Stimulated activated CD4-positive, alpha-beta T cell treated with anti-CD3 and anti-CD28 coated beads, Interleukin-2, amount 100 ng/mL, for 24 hours (primary cell): ENCODE measurements around the gene RRAGC.

Experiments used
- DNase-seq, 2 donors: peaks; one replicate each; pipeline ENCODE4 v3.0.0-alpha.2; 2020

Gene RRAGC, protein sequence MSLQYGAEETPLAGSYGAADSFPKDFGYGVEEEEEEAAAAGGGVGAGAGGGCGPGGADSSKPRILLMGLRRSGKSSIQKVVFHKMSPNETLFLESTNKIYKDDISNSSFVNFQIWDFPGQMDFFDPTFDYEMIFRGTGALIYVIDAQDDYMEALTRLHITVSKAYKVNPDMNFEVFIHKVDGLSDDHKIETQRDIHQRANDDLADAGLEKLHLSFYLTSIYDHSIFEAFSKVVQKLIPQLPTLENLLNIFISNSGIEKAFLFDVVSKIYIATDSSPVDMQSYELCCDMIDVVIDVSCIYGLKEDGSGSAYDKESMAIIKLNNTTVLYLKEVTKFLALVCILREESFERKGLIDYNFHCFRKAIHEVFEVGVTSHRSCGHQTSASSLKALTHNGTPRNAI

DNA sequence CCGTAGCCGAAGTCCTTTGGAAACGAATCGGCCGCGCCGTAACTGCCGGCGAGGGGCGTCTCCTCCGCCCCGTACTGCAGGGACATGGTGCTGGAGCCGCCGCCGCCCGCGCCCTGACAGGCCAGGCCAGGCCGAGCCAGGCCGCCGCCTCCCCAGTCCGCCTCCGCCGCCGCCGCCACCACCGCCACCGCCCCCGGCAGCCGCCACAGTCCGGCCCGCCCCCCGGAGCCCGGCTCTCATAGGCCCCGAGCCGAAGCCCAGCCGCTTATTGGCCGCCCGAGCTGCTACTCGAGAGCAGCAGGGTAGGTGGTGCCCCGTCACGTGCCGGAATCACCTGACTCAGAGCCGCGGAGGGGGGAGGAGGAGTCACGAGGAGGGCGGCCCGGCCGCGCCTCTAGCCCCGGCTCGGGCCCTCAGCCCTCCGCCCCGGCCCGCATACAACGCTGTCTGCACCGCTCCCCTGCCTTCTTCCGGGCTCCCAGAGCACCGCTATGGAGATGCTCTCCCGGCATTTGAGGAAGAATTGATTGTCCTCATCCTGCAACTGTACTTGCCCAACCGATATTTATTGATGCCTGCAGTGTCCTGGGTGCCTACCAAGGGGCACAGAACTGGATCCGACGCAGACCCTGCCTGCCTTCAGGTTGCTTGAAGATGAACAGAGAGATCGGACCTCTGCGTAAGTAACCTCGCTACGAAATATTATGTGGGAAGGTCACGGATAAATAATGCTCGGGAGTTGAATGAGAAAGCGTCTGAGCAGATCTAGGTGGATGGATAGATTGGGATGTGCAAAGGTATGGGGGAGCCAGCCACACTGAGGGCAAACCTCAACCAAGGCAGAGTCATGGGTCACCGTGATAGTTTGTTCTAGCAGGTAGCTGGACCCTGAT, at the start of gene RRAGC:
Gene RRAGC, minus strand, starts transcription at position 212 of the 893 bp plus-strand sequence. Its CDS starts 126 bp downstream, at position 86.
- DNase-seq = peak; percentile 98

DNA sequence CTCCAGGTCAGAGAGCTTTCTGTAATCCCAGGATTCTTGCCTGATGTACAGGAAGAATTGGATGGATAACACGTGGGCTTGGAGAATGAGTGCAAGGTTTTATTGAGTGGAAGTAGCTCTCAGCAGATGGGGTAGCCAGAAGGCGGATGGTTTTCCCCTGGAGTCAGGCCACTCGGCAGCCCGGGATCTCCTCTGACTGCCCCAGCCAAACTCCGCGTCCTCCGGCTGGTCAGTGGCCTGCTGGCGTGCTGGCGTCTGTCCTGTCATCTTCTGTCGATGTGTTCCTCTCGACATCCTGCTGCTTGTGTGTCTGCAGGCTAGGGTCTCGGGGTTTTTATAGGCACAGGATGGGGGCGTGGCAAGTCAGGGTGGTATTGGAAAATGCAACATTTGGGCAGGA, 49.2 kb upstream of the RRAGC start:
- no peak for DNase-seq

DNA sequence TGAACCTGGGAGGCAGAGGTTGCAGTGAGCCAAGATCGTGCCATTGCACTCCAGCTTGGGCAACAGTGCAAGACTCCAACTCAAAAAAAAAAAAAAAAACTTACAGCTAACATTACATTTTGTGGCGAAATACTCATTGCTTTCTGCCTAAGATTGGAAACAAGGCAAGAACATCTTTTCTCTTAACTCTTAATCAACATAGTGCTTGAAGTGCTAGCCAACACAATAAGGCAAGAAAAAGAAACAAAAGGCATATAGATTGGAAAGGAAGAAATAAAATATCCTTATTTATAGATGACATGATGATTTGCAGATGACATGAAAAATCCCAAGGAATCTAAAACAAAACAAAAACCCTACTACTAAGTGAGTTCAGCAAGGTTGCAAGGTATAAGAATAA, 46.4 kb upstream of the RRAGC start:
- no peak for DNase-seq

DNA sequence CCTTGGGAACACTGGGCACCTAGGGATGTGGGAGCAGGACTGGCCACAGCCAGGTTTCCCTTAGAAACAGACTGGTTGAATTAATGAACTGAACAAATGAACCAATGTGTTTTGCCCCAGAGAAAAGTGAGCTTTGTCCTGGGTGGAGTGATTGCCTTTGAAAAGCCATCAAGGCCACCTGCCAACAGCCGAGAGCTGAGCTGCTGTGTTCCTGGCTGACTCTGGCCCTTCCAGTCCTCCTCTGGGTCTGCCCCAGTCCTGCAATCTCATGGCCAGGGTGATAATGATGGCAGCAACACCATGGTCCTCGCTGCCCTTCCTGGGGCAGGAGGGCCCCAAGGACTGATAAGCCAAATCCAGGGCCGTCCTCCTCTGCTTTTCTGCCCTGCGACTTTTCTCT, 40.0 kb upstream of the RRAGC start:
- DNase-seq = no peak

DNA sequence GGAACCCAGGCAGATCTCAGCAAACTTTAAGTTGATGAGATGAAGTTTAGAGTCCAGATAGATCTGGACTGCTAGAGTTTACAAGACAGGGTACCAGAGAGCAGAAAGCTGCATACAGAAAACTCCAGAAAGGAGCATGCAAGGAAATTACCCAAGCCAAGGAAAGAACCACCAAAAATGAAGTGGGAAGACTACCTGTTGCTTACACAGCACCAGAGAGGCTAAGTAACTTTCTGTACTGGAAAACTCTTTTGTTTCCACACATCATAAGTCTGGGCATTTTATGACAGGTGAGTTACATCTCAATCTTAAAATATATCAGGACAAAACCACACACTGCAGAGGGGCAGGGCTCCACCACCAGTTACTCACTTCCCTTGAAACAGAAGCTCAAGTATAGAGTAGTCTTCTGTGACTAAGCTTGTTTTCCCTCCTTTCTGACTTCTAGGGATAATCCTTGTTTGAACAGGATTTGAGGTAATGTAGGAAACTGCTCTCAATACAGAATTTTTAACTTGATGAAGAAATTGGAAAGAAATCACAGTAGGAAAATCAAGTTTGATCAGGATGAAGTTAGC, 39.2 kb upstream of the RRAGC start:
- DNase-seq = no peak

DNA sequence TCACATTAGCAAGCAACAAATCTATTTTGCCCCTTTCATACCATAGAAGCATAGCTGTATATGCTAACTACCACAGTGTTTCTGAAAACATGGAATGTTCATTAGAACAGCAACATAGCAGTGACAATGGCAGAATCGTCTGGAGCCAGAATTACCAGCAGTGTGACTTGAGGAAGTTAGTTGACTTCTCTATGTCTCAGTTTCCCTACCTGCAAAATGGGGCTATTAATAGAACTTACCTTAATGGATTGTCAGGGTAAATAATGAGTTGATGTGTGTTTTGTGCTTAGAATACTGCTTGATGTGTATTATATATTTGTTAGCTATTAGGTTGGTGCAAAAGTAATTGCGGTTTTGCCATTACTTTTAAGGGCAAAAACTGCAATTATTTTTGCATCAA, 36.6 kb upstream of the RRAGC start:
- no peak for DNase-seq

DNA sequence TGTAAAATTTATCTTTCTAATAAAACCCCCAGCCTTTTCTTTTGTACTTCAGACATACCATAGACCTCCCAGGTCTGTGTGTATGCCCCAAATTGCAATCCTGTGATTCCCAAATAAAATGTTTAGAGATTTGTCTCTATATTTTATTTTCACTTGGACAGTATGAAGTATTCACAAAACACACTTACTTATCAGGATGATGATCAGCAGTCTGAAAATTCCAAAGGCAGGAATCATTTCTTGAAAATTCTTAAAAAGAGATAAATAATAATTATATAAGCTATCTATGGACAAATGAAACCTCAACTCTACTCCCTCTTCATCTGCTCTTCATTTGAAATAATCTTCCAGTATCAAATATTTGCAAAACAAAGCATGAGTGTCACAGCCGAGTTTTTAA, 33.4 kb upstream of the RRAGC start:
- DNase-seq = no peak

DNA sequence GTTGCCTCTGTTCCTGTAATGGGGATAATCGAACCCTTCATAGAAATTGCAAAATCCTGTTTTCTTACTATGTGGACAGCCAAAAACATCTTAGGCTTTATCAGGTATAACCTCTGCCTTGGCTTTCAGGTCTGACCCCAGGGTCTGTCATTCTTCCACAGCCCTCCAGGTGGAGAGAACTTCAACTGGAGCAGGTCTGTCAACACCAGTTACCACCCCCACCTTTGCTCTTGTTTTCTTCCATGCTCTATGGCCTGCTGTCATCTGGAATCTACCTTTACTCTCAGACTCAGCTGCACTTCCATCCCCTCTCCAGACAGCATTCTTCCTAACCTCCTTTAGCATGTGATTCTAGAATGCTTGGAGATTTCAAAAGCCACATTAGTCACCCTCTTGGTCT, 32.2 kb upstream of the RRAGC start:
- no peak for DNase-seq

DNA sequence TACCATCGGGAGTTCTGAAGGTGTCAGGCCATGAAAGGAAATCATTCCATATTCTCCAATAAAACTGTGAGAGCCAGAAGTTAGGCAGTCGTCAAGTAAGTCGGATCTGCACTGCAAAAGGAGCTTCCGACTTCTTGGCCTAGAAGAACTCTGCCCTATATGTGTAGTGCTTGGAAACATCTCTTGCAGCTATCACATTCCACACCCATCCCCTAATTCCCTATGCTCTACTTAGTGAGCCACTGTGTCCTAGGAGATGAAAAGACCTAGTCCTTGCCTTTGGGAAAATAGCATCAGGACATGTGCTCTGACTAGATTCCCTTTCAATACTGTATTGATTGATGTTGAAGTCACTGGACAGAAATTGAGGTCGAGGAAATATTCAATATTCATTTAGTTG, 30.0 kb upstream of the RRAGC start:
- DNase-seq = no peak

DNA sequence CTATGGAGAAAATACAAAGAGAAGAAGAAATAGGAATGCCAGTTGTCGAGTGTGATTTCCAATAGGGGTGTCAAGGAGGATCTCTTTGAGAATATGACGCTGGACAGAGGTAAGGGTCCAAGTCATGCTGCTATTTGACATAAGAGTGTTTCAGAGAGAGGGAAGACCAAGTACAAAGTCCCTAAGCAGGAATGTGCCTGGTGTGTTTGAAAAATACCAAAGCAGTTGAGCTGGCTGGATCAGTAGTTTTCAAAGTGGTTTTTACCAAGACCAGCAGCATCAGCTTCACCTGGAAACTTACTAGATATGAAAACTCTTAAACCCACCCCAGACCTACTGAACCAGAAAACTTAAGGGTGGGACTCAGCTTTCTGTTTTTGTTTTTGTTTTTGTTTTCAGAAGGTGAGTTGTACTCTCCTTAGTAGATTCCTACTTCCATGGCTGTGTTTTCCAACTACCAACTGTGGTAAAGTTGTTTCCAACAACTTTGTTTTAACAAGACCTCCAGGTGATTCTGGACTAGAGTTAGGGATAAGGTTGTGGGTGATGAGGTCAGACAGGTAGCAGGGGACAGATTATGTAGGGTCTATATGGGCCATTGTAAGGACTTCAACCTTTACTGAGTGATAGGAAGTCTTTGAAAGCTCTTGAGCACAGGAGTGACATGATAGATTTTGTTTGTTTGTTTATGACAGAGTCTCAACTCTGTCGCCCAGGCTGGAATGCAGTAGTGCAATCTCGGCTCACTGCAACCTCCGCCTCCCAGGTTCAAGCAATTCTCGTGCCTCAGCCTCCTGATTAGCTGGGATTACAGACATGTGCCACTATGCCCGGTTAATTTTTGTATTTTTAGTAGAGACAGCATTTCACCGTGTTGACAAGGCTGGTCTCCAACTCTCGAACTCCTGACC, 29.1 kb upstream of the RRAGC start:
- DNase-seq = no peak

DNA sequence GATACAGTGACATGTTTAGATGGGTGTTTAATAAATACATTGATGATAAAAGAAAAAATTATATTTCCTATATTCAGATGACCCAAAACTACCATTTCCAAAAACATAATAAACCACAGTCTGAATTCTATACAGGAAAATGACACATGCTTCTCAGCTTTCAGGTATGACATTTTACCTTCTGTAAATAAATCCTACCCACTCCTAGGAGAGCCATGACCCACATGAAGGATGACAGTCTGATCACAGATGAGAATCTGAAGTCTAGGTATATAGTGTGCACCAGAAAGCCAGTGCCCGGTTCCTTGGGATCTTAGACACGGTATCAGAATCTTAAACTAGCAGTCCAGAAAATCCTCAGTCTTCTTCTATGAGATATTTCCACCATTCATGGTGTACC, 25.5 kb upstream of the RRAGC start:
- no peak for DNase-seq

DNA sequence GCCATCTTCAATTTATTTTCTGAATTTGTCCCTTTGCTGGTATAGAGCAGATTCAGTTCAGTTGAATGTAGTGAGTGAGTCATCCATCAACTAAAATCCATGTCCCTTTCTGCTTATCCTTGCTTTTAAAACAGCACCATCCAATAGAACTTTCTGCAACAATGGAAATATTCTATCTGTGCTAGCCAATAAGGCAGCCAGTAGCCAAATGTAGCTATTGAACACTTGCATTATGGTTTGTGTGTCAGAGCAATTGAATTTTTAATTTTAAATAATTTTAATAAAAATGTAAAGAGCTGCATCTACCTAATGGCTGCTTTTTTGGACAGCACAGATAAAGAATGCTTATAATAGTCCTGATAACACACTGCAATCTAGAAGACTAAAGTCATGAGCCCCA, 21.9 kb upstream of the RRAGC start, which contains the start of gene GJA9:
Gene GJA9, minus strand, starts transcription at position 101 of the 400 bp plus-strand sequence. CDS start 5,489 bp downstream, outside the sequence.
- DNase-seq = no peak

DNA sequence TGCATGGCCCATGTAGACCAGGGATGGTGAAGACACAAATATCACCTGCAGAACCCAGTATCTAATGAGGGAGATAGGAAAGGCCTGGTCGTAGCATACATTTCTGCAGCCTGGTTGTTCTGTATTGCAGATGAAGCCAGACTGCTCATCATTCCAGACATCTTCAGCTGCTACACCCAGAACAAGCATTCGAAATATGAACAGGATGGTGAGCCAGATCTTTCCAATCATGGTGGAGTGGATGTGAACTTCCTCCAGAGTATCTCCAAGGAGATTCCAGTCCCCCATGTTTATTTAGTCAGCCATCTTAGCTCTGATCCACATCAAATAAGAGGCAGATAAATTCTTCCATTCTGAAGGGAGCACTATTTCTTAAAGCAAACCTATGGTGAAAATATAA, 16.2 kb upstream of the RRAGC start:
- no peak for DNase-seq

DNA sequence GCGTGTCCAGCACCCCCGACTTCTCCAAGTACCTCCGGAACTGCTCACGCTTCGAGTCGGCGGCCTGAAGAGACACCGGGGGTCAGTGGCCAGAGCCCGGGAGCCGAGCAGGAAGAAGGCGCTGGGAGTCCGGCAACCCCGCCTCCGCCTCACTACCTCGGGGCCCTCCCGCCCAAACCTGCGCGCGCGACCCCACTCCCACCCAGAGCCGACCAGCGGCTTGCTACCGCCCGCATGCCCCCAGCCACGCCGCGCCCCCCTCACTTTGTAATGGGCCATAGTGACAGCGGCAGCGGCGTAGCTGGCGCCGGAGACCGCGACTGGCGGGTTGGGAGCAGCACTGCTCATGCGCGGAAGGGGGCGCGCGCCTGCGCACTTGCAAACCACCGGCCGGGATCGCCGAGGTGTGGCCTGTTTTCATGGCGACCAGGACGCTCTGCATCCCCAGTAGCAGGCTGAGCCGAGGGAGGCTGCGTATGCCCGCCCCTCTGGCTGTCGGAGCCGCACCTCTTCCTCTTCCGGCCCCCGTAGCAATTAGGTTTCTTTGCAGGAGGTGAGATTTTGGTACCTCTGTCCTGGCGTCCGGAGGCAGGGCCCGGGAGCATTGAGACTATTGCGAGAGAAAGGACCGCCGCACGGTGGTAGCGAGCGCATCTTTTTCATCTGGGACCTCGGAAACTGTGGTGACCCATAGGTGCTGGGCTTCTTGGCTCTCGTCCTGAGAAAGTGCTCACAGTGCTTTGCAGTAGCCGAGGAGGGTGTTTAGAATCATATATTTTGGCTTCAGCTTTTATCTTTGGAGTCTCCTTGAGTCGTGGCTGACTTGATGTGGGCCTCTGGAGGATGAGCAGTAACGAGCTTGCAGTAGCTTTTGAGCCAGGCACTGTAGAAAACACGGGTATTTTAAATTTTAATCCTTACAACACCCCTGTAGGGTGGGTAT, 13.7 kb upstream of the RRAGC start, which contains the start of gene MYCBP:
Gene MYCBP, minus strand, starts transcription at position 322 of the 943 bp plus-strand sequence. Its CDS starts 43 bp downstream, at position 279.
- DNase-seq = peak; percentile 96

DNA sequence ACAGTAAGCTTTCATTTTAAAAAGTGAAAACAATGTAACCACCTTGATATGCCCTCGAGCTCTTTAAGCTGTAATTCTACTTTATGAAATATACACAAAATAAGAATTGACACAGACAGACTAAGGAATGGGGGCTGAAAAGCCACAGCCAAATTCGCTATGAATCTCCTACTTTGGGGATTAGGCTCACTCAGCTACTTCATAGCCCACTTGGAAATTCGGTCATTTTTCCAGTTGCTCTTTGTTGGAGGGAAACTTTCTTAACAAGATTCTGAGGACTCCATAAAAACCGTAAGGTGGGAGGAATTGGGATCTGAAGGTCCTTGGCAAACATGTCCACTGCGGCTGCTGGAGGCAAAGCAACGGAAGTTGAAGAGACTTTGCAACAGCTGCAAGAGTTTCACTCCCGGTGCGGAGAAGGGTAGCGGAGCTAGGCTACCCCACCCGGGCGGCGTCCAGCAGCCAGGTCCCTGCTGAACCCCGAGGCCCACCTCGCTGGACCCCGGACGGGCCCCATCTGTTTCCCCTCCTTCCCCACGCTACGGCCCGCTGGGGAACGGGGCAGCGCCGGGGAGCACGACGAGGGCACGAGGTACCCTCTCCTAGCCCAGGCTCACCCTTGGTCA, 12.9 kb upstream of the RRAGC start:
- DNase-seq = peak; percentile 34 to 39

DNA sequence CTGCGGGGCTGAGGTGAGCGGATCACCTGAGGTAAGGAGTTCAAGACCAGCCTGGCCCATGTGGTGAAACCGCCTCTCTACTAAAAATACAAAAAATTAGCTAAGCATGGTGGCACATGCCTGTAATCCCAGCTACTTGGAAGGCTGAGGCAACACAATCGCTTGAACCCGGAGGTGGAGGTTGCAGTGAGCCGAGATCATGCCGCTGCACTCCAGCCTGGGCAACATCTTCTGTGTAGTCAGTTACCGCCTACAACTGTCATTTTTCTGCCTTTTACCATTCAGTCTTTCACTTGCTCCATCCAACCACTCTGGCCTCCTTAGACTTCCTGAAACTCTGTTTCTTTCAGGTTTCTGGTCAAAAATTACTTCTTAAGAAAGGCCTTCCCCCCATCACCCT, 11.4 kb upstream of the RRAGC start:
- no peak for DNase-seq

DNA sequence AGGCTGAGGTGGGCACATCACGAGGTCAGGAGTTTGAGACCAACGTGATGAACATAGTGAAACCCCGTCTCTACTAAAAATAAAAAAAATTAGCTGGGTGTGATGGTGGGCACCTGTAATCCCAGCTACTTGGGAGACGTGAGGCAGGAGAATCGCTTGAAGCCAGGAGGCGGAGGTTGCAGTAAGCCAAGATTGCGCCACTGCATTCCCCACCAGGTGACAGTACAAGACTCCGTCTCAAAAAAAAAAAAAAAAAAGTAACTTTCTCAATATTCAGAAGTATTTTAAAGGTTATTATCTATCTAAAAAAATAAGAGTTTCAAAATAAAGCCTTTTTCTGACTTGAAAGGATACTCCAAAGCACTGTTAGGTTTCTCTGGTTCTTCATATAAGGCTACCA, 7.6 kb upstream of the RRAGC start:
- DNase-seq = no peak

DNA sequence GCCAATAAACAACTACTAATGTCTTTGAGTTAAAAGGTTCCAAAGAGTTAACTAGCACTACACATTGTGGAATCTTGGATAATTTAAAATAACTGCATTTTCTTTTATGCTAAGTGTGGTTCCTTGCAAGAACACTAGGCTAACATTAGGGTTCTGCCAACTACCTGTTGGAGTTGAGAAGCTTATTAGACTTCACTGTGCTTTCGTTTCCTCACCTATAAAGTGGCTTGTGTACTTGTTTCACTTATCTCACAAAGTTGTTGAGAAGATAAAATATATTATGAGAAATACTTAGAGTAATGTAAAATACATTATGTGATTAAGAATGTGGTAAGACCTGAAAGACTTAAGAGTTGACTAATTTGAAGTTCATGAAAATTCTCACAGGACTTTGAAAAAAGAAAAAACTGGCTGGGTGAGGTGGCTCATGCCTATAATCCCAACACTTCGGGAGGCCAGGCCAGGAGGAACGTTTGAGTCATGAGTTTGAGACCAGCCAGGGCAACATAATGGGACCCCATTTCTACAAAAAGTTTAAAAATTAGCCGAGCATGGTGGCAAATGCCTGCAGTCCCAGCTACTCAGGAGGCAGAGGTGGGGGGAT, 5.6 kb upstream of the RRAGC start:
- DNase-seq = no peak

DNA sequence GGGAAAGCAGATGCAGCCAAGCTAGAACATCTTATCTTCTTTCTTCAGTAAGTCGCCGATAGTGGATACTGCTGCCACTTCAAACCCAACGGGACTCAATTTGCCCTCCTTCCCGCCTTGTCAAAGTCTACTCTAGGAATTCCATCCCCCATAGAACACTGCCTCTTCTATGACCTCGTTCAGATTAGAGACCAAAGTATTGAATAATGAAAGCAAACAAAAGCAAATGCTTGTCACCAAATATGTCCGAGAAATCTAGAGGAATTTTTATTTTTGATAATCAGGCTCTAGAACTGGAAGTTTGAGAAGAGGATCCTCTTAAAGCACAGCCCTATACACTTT, 853 bp upstream of the RRAGC start:
- no peak for DNase-seq

DNA sequence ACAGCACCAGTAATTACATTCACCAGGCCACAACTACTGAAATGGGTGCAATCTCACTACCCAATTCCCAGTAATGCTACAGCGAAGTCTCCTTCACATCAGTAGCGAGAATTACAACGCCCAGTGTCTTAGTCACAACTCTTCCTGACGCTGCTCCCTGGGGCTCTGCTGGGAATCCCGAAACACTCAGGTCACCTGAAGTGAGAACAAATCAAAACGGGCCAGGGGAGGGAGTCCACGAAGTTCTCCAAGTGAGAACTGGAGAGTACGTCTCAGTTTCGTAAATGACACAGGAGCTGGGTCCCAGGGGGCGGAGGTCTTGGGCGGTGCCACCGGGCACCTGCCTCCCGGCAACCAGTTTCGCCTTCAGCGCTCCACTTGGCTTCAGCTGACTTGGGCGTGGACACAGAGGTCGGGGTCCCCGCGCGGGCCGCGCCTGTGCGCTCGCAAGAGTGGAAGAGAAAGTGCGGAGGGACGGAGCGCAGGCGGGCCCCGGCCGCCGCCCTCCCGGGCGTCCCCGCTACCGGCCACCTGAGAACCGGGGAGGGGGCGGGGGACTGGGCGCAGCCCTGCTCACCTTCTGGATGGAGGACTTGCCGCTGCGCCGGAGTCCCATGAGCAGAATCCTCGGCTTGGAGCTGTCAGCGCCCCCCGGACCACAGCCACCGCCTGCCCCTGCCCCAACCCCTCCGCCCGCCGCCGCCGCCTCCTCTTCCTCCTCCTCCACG, 575 bp downstream of the RRAGC start:
- peak; percentile 64 to 67 for DNase-seq
